Measurements from ENCODE around the gene ZBTB7A.

The ZBTB7A gene

DNA sequence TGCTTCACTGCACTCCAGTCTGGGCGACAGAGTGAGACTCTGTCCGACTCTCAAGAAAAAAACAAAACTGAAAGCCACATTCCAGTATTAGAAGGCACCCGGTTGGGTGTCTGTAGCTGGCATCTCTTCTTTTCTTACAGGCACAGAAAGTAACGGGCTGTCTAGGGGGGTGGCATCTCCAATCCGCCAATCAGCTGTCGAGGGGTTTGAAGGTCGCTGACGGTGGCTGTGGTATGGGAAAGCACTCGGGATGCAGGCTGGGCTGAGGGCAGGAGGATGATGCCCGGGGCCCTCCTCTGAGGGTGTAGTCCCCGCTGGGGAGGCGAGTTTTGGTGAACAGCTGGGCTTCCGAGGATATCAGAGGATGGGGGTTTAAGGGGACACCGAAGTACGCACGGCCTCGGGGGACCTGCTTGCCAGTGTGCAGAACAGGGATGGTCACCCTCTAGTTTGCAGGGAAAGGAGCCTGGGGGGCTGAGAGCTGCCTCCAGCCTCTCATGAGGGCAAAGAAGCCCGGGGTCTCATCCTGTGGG lies 27.0 kb upstream of the ZBTB7A start:
- DNase-seq: no peak

DNA sequence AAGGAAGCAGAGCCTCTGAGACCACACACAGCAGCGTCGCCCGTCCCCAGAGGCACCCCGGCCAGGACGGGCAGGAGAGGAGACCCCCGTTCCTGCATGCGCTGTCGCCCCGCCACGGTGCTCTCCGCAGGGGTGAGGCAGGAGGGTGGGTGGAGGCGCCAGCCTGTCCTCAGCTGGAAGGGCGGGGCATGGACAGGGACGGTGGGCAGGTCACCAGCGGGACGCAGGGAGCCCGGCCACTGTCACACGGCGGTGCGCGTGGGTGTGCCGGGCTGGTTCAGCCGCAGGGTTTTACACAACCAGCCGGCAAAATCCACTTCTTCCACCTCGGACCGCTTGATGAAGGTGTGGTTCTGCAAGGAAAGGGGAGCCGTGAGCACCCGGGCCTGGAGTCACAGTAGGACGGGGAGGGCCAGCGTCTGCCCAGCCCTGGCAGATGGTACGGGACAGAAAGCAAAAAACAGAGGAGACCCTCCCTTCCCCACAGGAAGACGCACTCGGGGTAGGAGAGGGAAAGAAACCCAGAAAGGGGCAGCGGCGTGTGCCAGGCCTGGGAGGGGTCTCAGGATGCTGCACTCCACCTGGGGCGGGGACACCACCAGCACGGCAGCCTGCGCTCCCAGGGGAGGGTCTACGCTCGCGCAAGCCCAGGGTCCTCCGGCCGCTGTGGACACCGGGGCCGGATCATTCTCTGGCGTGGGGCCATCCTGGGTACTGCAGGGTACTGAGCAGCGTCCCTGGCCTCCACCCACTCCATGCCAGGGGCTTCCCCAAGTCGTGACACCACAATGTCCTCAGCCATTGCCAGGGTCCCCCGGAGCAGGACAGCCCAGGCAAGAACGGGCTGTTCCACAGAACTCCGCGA lies 23.9 kb upstream of the ZBTB7A start:
- DNase-seq: no peak

DNA sequence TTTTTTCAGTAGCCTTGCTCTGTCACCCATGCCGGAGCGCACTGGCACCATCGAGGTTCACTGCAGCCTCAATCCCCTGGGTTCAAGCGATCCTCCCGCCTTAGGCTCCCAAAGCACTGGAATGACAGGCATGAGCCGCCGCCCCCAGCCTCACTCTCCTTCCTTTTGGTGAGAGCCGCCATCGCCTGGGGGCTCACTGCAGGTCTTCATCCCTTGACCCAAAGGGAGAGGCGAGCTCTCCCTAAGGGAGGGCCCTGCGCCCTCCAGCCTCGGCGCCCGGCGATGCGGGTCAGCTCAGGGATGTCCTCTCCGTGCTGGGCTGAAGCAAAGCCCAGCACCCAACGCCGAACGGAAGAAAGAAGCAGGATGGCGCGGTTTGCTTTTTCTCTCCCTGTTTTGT lies 23.2 kb upstream of the ZBTB7A start:
- DNase-seq: no peak

DNA sequence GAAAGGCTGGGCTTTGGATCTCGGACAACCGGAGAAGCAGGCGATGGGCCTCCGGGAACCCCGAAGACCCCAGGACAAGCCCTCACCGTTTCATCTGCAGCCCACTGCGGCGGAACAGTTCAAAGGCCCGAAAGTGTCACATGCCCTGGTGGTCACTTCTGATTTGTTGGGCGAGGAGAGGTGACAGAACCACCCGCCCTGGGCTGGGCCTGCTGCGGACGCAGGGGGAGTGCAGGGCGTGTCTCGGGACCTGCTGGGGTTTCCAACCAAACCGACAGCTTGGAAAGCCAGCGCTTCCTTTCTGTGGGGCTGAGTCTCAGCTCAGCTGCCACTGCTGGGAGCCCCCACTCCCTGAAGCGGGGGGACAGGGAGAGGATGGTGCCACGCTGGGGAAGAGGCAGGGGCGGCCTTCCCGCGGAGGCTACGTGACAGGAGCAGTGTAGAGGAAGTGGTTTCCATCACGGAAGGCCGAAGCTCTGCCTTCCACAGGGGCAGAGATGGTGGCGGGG lies 22.8 kb upstream of the ZBTB7A start:
- DNase-seq: no peak

DNA sequence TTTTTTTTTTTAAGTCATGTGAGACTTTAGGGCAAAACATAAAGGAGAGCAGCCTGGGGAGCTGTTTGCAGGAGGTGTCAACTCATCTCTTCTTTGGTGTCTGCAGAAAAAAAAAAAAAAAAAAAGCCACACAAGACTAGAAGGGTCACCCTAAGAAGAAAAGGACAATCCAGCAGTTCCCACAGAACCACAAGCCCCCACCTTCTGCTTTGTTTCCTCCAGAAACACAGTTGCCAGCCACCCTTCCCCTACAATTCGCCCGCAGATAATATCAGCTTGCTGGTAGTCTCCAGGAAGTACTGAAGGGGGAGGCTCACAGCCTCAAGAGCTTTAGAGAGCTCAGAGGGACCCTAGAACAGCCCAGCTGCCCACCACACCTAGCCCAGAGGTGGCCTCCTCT lies 22.3 kb upstream of the ZBTB7A start:
- DNase-seq: no peak

DNA sequence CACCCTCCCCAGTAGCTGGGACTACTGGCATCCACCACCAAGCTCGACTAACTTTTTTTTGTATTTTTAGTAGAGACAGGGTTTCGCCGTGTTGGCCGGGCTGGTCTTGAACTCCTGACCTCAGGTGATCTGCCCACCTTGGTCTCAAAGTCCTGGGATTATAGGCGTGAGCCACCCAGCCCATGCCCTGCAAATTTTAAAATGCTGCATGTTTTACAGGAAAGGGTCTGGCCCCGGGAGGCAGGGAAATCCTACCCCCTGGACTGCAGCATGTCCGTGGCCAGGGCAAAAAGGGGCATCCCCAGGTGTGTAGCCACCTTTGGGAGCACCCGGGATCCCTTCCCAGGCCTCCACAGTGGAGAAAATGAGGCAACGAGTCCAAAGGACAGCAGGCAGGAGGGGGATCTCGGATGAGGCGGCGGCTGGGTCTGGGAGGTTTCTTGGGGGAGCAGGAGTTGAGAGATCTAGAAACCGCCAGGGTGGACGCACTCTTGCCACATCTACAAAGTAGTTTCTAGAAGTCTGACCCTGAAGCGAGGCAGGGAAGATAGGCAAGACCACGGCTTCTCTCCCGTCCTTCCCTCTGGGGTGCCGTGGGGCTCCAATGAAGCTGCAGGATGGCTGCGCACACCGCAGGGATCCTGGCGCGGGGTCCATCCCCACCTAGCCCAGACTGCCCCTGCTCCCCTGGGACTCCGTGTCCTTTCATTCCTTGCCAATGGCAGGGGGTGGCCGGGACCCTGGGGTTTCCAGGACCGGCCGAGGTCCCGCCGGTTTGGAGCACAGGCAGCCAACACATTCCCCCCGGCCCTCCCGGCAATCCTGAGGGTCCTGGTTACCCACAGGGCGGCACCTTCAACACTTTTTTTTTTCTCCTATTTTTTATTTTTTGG lies 21.3 kb upstream of the ZBTB7A start:
- no peak for DNase-seq

DNA sequence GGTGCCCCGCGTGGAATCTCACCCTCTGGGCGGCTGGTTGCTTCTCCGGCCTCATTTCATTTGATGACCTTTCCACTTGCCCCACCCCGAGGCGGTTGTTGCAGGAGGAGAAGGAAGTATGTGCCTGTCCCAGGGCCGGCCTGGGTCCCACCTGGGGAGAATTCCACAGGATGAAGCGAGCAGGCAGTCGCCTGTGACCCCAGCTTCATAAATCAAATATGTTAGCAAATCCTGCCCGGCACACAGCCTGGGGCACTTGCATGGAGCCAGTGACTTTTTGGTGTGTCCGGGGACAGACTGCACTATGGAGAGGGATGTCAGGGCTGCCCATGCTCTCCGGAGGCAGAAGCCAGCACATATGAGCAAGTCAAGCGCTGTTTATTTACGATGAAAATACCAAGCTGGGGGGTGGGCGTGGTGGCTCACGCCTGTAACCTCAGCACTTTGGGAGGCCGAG lies 19.7 kb upstream of the ZBTB7A start:
- no peak for DNase-seq

DNA sequence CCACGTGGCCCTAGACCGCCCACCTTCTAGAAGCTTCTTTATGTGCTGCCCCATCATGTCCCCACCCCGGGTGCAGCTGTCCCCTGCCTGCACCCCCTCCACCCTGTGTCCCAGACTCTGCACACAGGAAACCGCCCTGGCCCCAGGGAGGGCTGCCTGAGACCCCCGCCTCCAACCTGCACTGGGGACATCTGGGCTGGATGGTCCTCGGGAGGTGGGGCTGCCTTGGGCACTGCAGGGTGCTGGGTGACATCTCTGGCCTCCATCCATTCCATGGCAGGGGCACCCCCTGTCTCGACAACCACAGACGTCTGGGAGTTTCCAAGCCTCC lies 17.8 kb upstream of the ZBTB7A start:
- DNase-seq: no peak

DNA sequence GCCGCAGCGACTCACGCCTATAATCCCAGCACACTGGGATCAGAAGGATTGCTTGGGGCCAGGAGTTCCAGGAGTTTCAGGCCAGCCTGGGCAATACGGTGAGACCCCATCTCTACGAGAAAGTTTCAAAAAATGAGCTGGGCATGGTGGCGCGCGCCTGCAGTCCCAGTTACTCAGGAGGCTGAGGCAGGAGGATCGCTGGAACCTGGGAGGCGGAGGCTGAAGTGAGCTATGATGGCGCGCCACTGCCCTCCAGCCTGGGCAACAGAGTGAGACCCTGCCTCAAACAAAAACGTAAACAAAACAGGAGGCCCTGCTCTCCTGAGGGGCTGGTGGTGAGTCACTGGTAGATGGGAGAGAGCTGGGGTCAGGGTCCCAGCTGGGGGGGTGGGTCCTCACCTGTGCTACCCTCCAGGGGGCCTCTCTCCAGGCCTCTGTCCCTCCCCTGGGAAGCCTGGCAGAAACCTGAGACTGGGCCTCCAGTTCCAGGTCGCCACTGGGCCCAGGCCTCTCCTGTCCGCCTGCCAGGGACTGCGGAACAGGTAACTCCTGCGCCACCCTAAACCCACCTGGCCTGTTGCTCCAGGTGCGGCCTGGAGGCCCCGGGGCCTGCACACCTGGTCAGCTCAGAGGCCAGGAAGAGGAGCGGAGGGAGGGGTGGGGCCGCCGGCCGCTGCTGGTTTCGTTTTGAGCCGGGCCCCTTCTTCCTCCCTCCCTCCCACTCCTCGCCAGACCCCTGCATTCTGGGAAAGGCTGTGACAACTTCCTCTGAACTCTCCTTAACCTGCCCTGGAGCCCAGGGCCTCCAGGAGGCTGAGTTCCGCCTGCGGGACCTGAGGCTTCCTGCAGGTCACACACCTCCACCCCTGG lies 17.2 kb upstream of the ZBTB7A start:
- no peak for DNase-seq

DNA sequence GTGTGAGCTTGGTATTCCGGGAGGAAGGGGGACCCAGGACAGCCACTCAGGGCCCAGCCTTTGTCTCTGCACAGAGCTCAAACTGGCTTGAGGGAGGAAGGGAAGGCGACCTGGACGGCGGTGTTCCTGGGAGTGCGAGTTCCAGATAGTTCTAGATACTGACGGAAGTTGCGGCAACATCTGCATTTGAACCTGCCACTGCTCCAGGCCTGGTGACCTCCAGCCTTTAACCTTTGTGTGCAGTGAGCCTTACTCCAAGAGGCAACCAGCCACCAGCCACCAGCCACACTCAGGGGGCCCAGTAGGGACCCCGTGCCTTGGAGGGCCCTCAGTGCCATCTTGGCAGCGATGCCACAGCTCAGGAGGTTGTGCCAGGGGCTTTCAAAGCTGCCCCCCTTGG lies 15.5 kb upstream of the ZBTB7A start:
- no peak for DNase-seq

DNA sequence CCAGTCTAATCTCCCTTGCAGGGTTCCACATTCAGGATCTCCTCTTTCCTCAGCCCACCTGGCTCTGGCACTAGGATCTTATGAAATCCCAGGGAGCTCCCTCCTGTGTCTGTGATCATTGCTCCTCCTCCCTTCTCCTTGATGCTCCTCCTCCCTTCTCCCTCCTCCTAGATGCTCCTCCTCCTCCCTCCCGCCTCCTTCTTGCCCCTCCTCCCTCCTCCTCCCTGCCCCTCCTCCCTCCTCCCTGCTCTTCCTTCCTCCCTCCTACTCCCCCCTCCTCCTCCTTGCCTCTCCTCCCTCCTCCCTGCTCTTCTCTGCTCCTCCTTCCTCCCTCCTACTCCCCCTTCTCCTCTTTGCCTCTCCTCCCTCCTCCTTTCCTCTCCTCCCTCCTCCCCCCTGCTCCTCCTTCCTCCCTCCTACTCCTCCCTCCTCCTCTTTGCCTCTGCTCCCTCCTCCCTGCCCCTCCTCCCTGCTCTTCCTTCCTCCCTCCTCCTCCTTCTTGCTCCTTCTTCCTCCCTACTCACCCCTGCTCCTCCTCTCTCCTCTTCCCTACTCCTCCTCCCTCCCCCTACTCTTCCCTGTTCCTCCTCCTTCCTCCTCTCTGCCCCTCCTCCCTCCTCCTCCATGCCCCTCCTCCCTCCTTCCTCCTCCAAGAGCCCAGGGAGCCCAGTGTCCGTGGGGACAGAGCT lies 14.9 kb upstream of the ZBTB7A start:
- DNase-seq: no peak

DNA sequence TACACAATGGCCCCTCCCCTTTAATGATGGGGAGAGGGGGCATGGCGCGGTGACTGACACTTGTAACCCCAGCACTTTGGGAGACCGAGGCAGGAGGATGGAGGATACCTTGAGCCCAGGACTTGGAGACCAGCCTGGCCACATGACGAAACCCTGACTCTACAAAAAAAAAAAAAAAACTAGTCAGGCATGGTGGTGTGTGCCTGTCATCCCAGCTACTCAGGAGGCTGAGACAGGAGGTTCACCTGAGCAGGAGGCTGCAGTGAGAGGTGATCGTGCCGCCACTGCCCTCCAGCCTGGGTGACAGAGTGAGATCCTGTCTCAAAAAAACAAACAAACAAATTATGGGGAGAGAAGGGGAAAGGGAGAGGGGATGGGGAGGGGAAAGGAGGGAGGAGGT lies 13.8 kb upstream of the ZBTB7A start:
- DNase-seq: no peak

DNA sequence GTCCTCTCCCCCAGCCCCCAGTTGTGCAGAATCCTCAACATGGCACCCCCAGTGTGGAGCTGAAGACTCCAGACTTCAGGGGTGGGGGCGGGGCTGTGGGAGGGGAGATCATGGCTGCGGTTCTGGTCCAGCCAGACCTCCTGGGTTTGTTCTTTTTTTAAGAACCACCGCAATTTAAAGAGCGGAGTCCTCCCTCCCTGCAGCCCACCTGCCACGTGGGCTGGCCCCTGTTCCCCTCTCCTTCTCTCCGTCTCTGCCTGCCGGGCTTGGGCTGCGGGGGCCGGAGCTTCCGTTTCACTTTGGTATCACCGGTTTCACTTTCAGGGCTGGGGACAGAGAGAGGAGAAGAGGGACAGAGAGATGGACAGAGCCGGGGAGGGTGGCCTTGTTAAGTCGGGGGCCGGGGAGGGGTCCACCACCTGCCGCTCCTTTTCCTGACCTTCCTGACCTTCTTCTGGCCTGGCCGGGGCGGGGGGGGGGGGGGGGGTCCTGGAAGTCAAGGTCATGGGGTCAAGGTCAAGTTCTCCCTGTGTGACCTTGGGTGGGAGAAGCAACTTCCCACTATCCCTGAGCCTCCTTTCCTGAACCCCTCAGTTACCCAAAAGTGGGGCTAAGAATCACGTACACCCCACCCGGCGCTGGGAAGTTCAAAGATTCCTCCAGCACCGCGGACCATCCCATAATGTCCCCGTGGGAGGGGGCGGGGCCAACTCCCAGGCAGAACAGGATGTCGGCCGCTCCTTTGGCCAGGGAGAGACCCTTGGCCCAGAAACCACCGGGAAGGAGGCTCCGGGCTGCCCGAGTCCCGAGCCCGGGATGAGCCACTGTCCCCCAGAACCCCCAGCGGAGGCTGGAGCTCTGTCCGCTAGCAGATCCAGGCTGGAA lies 11.3 kb upstream of the ZBTB7A start:
- DNase-seq: no peak

DNA sequence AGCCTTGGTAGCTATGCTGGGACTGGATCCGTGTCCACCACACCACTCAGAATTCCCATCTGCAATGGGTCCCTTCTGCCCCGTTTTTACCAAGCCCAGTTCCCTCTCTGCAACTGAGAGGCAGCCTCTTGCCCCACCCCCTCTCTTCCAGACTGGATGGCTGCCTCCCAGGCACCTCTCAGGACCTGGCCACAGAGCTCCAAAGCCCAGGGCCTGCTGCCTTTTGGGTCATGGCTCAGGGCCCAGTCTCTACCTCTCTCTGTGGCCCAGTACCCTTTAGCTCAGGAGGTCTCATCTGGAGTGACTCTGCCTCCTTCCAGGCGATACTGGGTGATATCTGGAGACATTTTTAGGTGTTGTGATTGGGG lies 10.3 kb upstream of the ZBTB7A start:
- no peak for DNase-seq

DNA sequence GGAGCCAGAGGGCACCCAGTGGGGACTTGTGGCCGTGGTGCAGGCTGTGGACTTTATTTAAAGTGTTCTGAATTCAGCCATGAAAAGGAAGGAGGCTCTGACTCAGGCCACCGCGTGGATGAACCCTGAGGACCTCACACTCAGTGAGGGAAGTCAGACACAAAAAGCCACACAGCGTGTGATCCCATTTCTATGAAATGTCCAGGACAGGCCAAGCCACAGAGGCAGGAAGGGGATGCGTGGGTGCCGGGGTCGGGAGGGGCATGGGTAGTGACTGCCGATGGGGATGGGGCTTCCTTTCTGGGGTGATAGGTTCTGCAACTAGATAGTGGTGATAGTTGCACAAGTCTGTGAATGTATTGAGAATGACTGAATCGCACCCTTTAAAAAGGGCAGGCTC lies 8.7 kb upstream of the ZBTB7A start:
- no peak for DNase-seq

DNA sequence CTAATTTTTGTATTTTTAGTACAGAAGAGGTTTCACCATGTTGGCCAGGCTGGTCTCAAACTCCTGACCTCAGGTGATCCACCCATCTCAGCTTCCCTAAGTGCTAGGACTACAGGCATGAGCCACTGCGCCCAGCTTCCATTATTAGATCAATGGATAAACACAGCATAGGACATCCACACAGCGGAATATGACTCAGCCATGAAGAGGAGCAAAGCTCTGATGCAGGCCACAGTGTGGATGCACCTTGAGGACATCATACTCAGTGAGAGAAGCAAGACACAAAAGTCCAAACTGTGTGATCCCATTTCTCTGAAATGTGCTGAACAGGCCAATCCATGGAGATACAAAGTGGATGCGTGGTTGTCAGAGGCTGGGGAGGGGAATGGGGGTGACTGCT lies 4.9 kb upstream of the ZBTB7A start:
- DNase-seq: no peak

DNA sequence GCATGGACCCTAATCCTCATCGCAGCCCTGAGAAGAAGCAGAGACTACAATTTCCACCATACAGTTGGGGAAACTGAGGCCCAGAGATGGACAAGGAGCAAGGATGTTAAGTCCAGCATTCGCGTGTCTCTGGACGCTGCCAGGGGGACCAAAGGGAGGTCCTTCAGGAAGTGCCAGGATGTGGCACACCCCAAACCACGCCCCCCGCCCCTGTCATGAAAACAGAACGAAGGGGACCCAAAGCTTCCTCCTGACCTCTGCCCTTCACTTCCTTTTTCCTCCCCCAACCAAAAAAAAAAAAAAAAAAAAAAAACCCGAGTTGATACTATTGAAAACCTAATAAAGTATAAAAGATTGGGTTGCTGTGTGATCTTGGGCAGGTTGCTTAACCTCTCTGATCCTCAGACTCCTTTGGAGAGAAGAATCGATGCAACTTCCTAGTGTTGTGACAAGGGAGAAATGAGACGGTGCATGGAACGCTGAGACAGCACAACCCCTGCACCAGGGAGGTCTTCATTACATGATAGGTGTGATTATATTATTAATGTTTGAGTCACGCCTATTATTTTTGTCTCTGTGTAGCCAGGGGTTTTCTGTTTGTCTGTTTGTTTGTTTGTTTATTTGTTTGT lies 2.7 kb upstream of the ZBTB7A start:
- DNase-seq: no peak

DNA sequence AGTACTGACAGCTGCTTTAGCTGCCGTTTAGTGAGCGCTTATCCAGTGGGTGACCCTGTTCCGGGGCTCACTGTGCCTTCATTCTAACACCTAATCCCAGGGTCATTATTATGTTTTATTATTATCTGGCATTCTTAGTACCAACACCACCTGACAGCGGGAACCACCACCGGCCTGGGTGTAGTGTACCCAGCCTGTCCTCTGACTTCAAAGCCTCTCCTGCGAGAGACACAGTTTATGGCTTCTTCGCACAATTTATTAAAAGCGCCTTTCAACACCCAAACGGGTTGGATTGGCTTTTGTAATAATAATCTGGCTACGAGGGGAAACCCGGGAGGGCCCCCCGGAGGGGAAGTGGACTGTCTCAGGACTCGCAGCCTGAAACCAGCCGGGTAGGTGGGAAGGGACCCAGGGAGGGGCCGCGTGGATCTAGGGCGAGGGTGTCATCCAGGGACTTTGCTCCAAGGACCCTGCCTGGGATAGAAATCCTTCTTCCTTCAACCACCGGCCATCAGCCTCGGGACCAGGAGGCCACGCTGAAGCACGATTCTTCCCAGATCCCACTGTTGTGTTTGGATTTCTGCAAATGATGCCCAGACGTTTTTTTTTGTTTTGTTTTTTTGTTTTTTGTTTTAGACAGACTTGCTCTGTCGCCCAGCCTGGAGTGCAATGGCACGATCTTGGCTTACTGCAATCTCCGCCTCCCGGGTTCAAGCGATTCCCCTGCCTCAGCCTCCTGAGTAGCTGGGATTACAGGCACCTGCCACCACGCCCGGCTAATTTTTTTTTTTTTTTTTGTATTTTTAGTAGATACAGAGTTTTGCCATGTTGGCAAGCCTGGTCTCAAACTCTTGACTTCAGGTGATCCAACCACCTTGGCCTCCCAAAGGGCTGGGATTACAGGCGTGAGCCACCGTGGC lies 1.6 kb upstream of the ZBTB7A start:
- no peak for DNase-seq

DNA sequence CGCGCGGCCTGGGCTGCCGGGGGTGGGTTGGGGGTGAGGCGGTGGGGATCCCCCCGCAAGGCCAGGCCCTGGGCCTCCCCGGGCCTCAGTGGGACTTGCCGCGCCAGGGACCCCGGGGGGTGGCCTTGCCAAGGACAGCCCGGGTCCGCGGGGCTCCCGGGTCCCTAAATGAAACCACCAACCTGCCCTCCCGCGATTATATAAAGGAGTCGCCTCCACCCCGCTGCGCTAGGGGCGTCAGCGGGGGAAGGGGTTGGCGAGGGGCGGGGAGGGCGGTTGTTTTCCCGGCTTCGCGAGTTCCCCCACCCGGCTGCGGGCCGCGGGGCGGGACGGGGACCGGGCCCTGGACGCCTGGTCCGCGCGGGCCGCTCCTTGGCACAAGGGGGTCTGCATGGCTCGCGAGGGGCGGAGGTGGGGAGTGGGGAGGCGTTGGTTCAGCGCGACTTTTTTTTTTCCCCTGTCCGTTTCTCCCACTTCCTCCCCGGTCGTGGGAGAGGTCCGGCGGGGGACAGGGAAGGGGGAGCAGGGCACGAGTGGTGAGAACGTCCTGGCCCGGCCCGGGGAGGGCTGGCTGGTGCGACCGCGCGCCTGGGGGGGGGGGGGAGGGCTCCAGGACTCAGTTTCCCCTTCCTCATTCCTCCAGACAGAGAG lies 822 bp upstream of the ZBTB7A start:
- no peak for DNase-seq

All from SHP77 treated with DMSO at 0.1 percent for 48 hours (cell line).